NCI-H146 treated with DMSO at 0.1 percent for 48 hours (cell line): ENCODE data around the gene FAM237A.

ENCODE experiments used
- DNase-seq: peaks from one replicate; lab custom pipeline; 2025; ENCODE audit not compliant: unreplicated experiment; lab: John Stamatoyannopoulos, UW

Gene FAM237A

GRCh38 chr2:206688453-206688852, 46.2 kb downstream of the FAM237A start:
- DNase-seq: no peak

GRCh38 chr2:206688990-206689389, 46.7 kb downstream of the FAM237A start:
- DNase-seq: no peak

GRCh38 chr2:206692971-206693370, 50.7 kb downstream of the FAM237A start:
- DNase-seq: no peak

GRCh38 chr2:206693399-206694137, 51.3 kb downstream of the FAM237A start:
- no peak for DNase-seq

GRCh38 chr2:206696910-206697309, 54.6 kb downstream of the FAM237A start:
- no peak for DNase-seq

- DNase-seq: no peak
Observed at GRCh38 chr2:206698811-206699210, 56.5 kb downstream of the FAM237A start.
